ENCODE measurements around the gene ADAMTSL3.

The ADAMTSL3 gene

DNA sequence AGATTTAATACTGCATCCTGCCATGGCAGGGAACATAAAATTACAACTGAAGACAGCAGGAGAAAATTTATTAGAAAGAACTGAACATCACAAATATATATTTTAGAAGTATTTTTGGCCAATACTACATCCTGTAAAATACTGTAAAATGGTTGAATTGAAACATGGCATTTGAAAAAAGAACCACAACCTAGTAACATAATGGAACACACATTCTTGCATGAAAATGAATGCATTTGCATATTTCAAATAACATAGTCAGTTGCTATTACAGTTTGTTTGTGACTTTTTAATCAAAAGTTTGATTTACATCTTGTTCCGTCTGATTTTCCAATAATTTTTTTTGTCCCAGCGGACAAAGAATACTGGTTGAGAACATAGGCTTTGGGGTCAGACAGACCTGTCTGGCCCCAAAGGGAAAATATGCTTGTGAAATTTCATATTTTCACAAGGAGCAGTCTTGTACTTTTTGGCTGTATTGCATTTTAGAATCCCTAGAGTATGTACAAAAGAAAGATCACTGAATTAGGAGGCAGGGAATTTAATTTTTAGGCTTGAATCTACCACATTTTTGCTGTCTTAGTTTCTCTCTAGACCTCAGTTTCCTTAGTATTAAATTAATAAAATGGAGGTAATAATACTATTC, 268.8 kb downstream of the ADAMTSL3 start:
- no peak for TF ChIP-seq EZH2phosphoT487 (IDR thresholded peaks at IDR 0.05; ENCODE audit: borderline replicate concordance)
- TF ChIP-seq, protein P1, sequence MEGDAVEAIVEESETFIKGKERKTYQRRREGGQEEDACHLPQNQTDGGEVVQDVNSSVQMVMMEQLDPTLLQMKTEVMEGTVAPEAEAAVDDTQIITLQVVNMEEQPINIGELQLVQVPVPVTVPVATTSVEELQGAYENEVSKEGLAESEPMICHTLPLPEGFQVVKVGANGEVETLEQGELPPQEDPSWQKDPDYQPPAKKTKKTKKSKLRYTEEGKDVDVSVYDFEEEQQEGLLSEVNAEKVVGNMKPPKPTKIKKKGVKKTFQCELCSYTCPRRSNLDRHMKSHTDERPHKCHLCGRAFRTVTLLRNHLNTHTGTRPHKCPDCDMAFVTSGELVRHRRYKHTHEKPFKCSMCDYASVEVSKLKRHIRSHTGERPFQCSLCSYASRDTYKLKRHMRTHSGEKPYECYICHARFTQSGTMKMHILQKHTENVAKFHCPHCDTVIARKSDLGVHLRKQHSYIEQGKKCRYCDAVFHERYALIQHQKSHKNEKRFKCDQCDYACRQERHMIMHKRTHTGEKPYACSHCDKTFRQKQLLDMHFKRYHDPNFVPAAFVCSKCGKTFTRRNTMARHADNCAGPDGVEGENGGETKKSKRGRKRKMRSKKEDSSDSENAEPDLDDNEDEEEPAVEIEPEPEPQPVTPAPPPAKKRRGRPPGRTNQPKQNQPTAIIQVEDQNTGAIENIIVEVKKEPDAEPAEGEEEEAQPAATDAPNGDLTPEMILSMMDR (conservative IDR thresholded peaks at IDR 0.05; ENCODE audit: low read length): no peak
- H3F3A ChIP-seq (ENCODE audit: low read depth): no peaks in the 10 kb centered on the region

DNA sequence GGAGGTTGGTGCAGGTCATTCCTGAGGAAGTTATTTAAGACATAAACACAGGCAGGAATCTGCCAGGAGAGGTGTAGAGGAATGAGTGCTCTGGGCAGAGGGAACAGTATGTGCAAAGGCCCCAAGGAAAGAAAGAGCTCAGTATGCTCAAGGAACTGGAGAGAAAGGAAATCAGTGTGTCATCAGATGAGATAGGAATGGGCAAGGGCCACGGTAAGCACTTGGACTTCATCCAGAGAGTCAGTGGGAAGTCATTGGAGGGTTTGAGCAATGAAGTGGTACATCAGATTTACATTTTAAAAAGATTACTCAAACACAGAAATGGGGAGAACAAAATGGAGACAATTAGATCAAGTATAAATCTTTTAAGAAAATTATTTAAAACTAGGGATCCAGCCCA, 272.2 kb downstream of the ADAMTSL3 start:
- Histone ChIP-seq H3K36me3 (ENCODE audit: insufficient read depth, low read length) (no peaks in the 10 kb centered on the region), H3K4me1 (ENCODE audit: insufficient read depth, low read length, poor library complexity, severe bottlenecking) (no peaks in the 10 kb centered on the region), H4K20me1 (ENCODE audit: insufficient read depth, low read length, poor library complexity, severe bottlenecking) (no peaks in the 10 kb centered on the region), H3K9ac (ENCODE audit: low read depth, low read length, poor library complexity, severe bottlenecking) (no peak overlapping the region), H3K27me3 (ENCODE audit: insufficient read depth, low read length, poor library complexity, severe bottlenecking) (no peaks in the 10 kb centered on the region), H3K4me2 (ENCODE audit: low read depth, low read length, poor library complexity, severe bottlenecking) (no peak overlapping the region), H3K9me2 (replicated peaks; ENCODE audit: low read depth, low read length) (no peaks in the 10 kb centered on the region), H3K9me3 (ENCODE audit: insufficient read depth, low read depth, low read length) (no peaks in the 10 kb centered on the region), H3K4me3 (ENCODE audit: low read length, poor library complexity, severe bottlenecking) (no peak overlapping the region), H3K79me2 (ENCODE audit: insufficient read depth, low read length) (no peaks in the 10 kb centered on the region), H3F3A (ENCODE audit: low read depth) (no peaks in the 10 kb centered on the region), H2AFZ (ENCODE audit: low read length) (no peak overlapping the region)
- TF ChIP-seq, protein P1 (conservative IDR thresholded peaks at IDR 0.05; ENCODE audit: low read length): no peak
- no peak for TF ChIP-seq EZH2phosphoT487 (IDR thresholded peaks at IDR 0.05; ENCODE audit: borderline replicate concordance)

More for the DNA sequence above, 268.8 kb downstream of the ADAMTSL3 start:
- no peaks in the 10 kb centered on the region for H3K27me3 ChIP-seq (ENCODE audit: insufficient read depth, low read length, poor library complexity, severe bottlenecking)
- H3K79me2 ChIP-seq (ENCODE audit: insufficient read depth, low read length): no peaks in the 10 kb centered on the region
- H3K4me1 ChIP-seq (ENCODE audit: insufficient read depth, low read length, poor library complexity, severe bottlenecking): no peaks in the 10 kb centered on the region
- no peak overlapping the region for H3K4me3 ChIP-seq (ENCODE audit: low read length, poor library complexity, severe bottlenecking)
- H3K9ac ChIP-seq (ENCODE audit: low read depth, low read length, poor library complexity, severe bottlenecking): no peak overlapping the region
- H3K4me2 ChIP-seq (ENCODE audit: low read depth, low read length, poor library complexity, severe bottlenecking): no peak overlapping the region
- H3K9me3 ChIP-seq (ENCODE audit: insufficient read depth, low read depth, low read length): no peaks in the 10 kb centered on the region
- no peaks in the 10 kb centered on the region for H3K36me3 ChIP-seq (ENCODE audit: insufficient read depth, low read length)
- H4K20me1 ChIP-seq (ENCODE audit: insufficient read depth, low read length, poor library complexity, severe bottlenecking): no peaks in the 10 kb centered on the region
- H2AFZ ChIP-seq (ENCODE audit: low read length): no peak overlapping the region
- no peaks in the 10 kb centered on the region for H3K9me2 ChIP-seq (replicated peaks; ENCODE audit: low read depth, low read length)

DNA sequence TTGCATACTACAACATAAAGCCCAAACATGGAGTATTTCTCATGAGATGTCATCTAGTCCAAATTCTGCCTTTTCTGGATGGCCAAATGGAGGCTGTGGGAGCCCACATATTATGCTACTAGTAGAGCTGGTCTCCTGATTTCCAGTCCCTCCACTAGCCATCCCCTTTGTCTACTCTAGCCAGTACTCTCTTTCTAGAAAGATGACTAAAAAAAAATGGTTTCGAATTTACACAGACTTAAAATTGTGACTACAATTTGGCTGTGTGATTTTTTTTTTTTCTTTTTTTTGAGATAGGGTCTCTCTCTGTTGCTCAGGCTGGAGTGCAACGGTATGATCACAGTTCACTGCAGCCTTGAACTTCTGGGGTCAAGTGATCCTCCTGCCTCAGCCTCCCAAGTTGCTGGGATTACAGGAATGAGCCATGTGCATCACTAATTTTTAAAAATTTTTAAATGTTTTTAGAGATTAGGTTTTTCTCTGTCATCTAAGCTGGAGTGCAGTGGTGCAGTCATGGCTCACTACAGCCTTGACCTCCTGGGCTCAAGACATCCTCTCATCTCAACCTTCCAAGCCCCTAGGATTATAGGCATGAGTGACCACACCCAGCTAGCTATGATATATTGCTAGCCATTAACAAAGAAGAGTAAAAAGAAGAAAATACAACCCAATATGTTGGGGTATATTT, 273.9 kb downstream of the ADAMTSL3 start:
- no peaks in the 10 kb centered on the region for H4K20me1 ChIP-seq (ENCODE audit: insufficient read depth, low read length, poor library complexity, severe bottlenecking)
- no peaks in the 10 kb centered on the region for H3K9me3 ChIP-seq (ENCODE audit: insufficient read depth, low read depth, low read length)
- H3K79me2 ChIP-seq (ENCODE audit: insufficient read depth, low read length): no peaks in the 10 kb centered on the region
- no peaks in the 10 kb centered on the region for H3K4me1 ChIP-seq (ENCODE audit: insufficient read depth, low read length, poor library complexity, severe bottlenecking)
- H3K4me3 ChIP-seq (ENCODE audit: low read length, poor library complexity, severe bottlenecking): no peak overlapping the region
- H2AFZ ChIP-seq (ENCODE audit: low read length): no peak overlapping the region
- no peak overlapping the region for H3K4me2 ChIP-seq (ENCODE audit: low read depth, low read length, poor library complexity, severe bottlenecking)
- H3F3A ChIP-seq (ENCODE audit: low read depth): no peaks in the 10 kb centered on the region
- H3K27me3 ChIP-seq (ENCODE audit: insufficient read depth, low read length, poor library complexity, severe bottlenecking): no peaks in the 10 kb centered on the region
- H3K9ac ChIP-seq (ENCODE audit: low read depth, low read length, poor library complexity, severe bottlenecking): no peak overlapping the region
- no peaks in the 10 kb centered on the region for H3K9me2 ChIP-seq (replicated peaks; ENCODE audit: low read depth, low read length)
- no peaks in the 10 kb centered on the region for H3K36me3 ChIP-seq (ENCODE audit: insufficient read depth, low read length)
- TF ChIP-seq, protein P1 (conservative IDR thresholded peaks at IDR 0.05; ENCODE audit: low read length): no peak
- no peak for TF ChIP-seq EZH2phosphoT487 (IDR thresholded peaks at IDR 0.05; ENCODE audit: borderline replicate concordance)
